ENCODE data around the gene ABCA13.

- TF ChIP-seq, protein P1, sequence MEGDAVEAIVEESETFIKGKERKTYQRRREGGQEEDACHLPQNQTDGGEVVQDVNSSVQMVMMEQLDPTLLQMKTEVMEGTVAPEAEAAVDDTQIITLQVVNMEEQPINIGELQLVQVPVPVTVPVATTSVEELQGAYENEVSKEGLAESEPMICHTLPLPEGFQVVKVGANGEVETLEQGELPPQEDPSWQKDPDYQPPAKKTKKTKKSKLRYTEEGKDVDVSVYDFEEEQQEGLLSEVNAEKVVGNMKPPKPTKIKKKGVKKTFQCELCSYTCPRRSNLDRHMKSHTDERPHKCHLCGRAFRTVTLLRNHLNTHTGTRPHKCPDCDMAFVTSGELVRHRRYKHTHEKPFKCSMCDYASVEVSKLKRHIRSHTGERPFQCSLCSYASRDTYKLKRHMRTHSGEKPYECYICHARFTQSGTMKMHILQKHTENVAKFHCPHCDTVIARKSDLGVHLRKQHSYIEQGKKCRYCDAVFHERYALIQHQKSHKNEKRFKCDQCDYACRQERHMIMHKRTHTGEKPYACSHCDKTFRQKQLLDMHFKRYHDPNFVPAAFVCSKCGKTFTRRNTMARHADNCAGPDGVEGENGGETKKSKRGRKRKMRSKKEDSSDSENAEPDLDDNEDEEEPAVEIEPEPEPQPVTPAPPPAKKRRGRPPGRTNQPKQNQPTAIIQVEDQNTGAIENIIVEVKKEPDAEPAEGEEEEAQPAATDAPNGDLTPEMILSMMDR (conservative IDR thresholded peaks at IDR 0.05), result no peak
- TF ChIP-seq EZH2 (IDR thresholded peaks at IDR 0.05; ENCODE audit: low read depth), result no peak
These were observed 2.1 kb downstream of the ABCA13 start for GRCh38 chr7:48173313-48173712.

Measured in PC-9 (cell line).